Measurements from ENCODE around the gene RALB. TPM values are rescaled to one million over a fixed set of nuclear protein-coding genes. Genes with fewer than 3 reads are reported as not detected.
"Not testable (repeated sequence)": the region's sequence is repeated elsewhere in the genome, so short reads cannot be mapped to it uniquely, and the experiment has no call there.

Gene RALB
- total and polyA plus RNA-seq, 7 donors, result 25.6 to 72.3 (median 38.1) TPM

DNA sequence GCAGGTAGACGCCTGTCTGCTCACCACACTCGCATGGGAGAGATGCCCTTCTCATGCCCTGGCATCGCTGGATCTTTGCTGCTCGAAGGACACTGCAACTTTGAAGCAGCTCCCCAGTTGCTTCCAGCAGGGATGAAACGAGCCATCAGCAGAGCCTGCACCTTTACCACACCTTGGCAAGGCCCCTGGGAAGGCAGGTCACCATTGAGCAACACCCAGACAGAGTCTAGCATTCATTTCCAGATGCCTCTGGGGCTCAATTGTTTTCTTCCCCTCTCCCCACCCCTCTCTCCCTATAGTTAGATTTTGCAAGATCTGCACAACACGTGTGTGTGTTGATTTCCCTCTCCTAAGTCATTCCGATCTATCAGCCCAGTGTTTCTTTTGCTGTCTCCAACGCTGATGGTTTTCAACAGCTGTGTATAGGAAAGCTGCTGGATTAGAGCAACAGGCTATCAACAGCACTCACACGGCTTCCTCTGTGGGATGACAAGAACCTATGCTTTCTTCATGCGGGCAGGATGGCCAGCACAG is 67.7 kb downstream of the RALB start:
- H3K4me1 ChIP-seq, result peaks cover 3% of the 10 kb centered on the region
- no peak overlapping the region for H3K4me3 ChIP-seq
- H3K27ac ChIP-seq, result no peak overlapping the region
- H3K36me3 ChIP-seq (ENCODE audit: insufficient read depth in 1 of 2, low read depth in 1 of 2), result no peaks in the 10 kb centered on the region
- WGBS, 3 donors, result 77 to 82% (median 81%) methylated on average over 10 of the region's 10 CpGs
- ATAC-seq (no peak), DNase-seq (no peak)
- H3K9me3 ChIP-seq, result no peaks in the 10 kb centered on the region
- TF ChIP-seq, protein P1, sequence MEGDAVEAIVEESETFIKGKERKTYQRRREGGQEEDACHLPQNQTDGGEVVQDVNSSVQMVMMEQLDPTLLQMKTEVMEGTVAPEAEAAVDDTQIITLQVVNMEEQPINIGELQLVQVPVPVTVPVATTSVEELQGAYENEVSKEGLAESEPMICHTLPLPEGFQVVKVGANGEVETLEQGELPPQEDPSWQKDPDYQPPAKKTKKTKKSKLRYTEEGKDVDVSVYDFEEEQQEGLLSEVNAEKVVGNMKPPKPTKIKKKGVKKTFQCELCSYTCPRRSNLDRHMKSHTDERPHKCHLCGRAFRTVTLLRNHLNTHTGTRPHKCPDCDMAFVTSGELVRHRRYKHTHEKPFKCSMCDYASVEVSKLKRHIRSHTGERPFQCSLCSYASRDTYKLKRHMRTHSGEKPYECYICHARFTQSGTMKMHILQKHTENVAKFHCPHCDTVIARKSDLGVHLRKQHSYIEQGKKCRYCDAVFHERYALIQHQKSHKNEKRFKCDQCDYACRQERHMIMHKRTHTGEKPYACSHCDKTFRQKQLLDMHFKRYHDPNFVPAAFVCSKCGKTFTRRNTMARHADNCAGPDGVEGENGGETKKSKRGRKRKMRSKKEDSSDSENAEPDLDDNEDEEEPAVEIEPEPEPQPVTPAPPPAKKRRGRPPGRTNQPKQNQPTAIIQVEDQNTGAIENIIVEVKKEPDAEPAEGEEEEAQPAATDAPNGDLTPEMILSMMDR (IDR thresholded peaks at IDR 0.05), result no peak
- intact Hi-C loops (cut with DNase I), result no loop called here
- no peaks in the 10 kb centered on the region for H3K27me3 ChIP-seq (ENCODE audit: insufficient read depth in 3 of 3, low read length in 2 of 3)

DNA sequence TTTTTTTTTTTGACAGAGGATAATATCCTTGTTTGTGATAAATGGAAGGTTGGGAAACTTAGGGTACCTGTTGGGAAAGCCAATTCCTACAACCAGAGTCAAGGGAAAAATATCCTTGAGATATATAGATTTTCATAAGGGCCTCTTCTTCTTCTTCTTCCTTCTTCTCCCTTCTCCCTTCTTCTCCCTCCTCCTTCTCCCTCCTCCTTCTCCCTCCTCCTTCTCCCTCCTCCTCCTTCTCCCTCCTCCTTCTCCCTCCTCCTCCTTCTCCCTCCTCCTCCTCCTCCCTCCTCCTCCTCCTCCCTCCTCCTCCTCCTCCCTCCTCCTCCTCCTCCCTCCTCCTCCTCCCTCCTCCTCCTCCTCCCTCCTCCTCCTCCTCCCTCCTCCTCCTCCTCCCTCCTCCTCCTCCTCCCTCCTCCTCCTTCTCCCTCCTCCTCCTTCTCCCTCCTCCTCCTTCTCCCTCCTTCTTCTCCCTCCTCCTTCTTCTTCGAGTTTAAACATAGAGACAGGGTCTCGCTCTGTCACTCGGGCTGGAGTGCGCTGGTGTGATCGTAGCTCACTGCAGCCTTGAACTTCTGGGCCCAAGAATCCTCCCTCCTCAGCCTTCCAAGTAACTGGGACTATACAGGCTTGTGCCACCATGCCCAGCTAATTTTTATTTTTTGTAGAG is 68.4 kb downstream of the RALB start:
- WGBS, 3 donors, result 86 to 96% (median 91%) methylated on average over 5 of the region's 5 CpGs
- H3K9me3 ChIP-seq; H3K36me3 ChIP-seq (ENCODE audit: insufficient read depth in 1 of 2, low read depth in 1 of 2); H3K27me3 ChIP-seq (ENCODE audit: insufficient read depth in 3 of 3, low read length in 2 of 3); DNase-seq; ATAC-seq; H3K4me1 ChIP-seq; H3K4me3 ChIP-seq; H3K27ac ChIP-seq; intact Hi-C loops (cut with DNase I): not testable (repeated sequence)

DNA sequence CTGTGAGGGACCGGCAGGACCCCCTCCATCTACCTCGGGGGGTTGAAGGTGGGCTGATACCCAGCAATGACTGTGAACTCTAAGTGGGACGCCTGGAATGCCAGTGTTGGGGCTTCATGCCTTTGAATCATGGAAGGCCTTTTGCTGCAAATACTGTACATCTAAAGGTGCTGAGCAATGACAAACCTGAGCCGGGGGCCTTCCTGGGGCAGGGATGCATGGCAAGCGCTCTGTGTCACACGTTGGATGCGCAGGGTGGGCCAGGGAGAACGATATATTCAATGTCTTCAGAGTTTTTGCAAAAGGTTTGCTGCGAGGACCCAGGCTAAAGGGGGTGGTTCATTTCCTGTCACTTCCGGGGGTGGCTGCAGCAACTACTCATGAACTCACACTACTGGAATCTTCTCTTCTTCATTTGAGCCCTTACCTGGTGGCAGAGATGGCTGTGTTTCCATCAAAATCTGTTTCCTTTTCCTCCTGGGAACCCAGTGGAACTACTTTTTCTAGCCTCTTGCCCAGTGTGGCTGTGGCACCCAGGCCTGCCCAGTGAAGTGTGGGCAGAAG is 69.2 kb downstream of the RALB start:
- no peaks in the 10 kb centered on the region for H3K36me3 ChIP-seq (ENCODE audit: insufficient read depth in 1 of 2, low read depth in 1 of 2)
- 92 to 93% (median 92%) methylated on average over 10 of the region's 10 CpGs for WGBS, 3 donors
- intact Hi-C loops (cut with DNase I), result no loop called here

DNA sequence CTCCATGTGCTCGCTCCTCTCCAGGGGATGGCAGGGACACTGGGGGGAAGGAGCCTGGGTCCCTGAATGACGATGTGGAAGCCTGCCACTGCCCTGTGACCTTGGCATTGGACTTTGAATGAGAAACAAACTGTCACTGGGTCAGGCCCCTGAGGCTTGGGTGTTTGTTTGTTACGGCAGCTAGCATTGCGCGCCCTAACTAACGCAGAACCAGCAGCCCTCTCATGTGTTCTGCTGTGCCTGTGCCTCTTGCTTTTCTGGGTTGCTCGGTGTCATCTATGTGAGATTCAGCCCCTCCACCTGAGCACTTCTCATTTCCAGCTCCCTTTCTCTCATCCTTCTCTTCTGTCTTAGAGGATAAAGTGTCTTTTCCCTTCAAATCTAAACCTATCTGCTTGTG is 69.7 kb downstream of the RALB start:
- Histone ChIP-seq H3K9me3 (no peaks in the 10 kb centered on the region), H3K27ac (no peak overlapping the region), H3K27me3 (ENCODE audit: insufficient read depth in 3 of 3, low read length in 2 of 3) (no peaks in the 10 kb centered on the region), H3K4me3 (no peak overlapping the region), H3K4me1 (peaks cover 3% of the 10 kb centered on the region), H3K36me3 (ENCODE audit: insufficient read depth in 1 of 2, low read depth in 1 of 2) (no peaks in the 10 kb centered on the region)
- WGBS, 3 donors, result 94 to 97% (median 96%) methylated on average over 7 of the region's 7 CpGs
- ATAC-seq, result no peak
- intact Hi-C loops (cut with DNase I), result no loop called here
- DNase-seq, result no peak
- TF ChIP-seq, protein P1 (IDR thresholded peaks at IDR 0.05), result no peak

More for the DNA sequence above, 69.2 kb downstream of the RALB start:
- Histone ChIP-seq H3K4me1 (peaks cover 3% of the 10 kb centered on the region), H3K4me3 (no peak overlapping the region), H3K9me3 (no peaks in the 10 kb centered on the region), H3K27me3 (ENCODE audit: insufficient read depth in 3 of 3, low read length in 2 of 3) (no peaks in the 10 kb centered on the region), H3K27ac (no peak overlapping the region)
- TF ChIP-seq, protein P1 (IDR thresholded peaks at IDR 0.05), result no peak
- ATAC-seq (no peak), DNase-seq (no peak)

DNA sequence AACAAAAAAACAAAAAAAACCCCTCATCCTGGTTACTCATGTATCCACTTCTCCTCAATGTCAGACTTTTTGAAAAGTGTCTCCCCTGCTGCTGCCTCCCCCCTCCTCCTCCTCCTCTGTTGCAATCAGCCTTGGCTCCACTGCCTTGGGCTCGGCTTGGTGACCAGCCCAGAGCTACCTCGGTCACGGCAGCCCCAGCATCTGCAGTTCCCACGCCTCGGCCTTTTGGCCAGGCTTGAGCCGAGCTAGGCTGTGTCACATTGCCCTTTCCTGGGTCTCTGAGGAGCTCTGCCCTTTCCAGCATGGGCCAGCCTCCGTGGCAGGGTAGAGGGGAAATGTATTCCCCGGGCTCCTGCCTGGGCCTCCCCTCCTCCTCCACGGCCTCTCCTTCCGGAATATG is 70.6 kb downstream of the RALB start:
- no peak overlapping the region for H3K4me3 ChIP-seq
- 27 to 35% (median 27%) methylated on average over 9 to 10 of the region's 10 CpGs for WGBS, 3 donors
- peak; percentile 83 to 96 (median 91) for ATAC-seq

More for the DNA sequence above, 70.6 kb downstream of the RALB start:
- H3K27me3 ChIP-seq (ENCODE audit: insufficient read depth in 3 of 3, low read length in 2 of 3), result no peaks in the 10 kb centered on the region
- peak overlapping the region; percentile 24 for H3K27ac ChIP-seq
- TF ChIP-seq, protein P1 (IDR thresholded peaks at IDR 0.05), result no peak
- no peaks in the 10 kb centered on the region for H3K36me3 ChIP-seq (ENCODE audit: insufficient read depth in 1 of 2, low read depth in 1 of 2)
- DNase-seq, result peak; percentile 79 to 91
- intact Hi-C loops (cut with DNase I), result no loop called here
- peaks cover 3% of the 10 kb centered on the region for H3K4me1 ChIP-seq
- no peaks in the 10 kb centered on the region for H3K9me3 ChIP-seq
